GM15510 (cell line): Measurements from ENCODE around the gene ADCK2.

Experiments used
- POLR2A ChIP-seq: IDR thresholded peaks from 3 replicates; pipeline ENCODE4 v1.6.1; 2011; ENCODE audit warnings: borderline replicate concordance; ENCODE audit not compliant: insufficient read length; ENCODE audit errors: extremely low read depth

The ADCK2 gene

GRCh38 chr7:140734729-140735128, 62.0 kb downstream of the ADCK2 start:
- TF ChIP-seq POLR2A, result no peak

DNA sequence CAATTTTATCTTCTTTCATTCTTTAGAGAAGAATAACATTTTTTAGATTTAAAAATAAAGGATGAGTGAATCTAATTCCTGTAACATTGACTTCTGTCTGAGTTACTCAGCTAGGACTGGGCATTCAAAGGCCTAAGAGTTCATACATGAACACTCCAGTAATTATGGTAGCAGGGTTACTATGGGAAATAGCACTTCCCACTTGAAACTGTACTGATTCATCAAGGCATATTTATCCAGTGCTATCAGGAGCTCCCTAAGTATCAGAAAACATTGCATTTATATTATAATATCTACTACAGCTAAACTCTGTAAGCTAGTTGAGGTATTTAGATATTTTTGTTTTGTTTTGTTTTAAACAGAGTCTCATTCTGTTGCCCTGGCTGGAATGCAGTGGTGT, 65.5 kb downstream of the ADCK2 start:
- no peak for TF ChIP-seq POLR2A

GRCh38 chr7:140744005-140744404, 71.3 kb downstream of the ADCK2 start:
- TF ChIP-seq POLR2A, result no peak
